ENCODE results near the gene TDRD12.
"Not testable (repeated sequence)": the region's sequence is repeated elsewhere in the genome, so short reads cannot be mapped to it uniquely, and the experiment has no call there.

TDRD12 gene

DNA sequence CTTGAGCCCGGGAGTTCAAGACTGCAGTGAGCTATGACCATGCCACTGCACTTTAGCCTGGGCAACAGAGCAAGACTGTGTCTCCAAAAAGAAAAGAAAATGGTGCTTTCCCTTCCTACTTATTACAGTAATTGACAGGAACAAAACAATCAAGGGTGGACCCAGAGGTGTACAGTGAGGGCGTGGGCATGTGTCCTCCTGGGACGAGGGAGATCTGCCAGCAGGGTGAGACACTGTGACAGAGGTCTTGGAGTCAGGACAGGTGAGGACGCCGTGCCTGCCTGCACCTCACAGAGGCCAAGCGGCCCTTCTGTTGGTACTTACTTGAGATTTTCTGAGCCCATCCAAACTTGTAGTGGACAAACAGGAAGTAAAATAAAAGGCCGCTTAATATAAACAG, 113.3 kb downstream of the TDRD12 start:
- not testable (repeated sequence) for DNase-seq (ENCODE audit: low spot score)

DNA sequence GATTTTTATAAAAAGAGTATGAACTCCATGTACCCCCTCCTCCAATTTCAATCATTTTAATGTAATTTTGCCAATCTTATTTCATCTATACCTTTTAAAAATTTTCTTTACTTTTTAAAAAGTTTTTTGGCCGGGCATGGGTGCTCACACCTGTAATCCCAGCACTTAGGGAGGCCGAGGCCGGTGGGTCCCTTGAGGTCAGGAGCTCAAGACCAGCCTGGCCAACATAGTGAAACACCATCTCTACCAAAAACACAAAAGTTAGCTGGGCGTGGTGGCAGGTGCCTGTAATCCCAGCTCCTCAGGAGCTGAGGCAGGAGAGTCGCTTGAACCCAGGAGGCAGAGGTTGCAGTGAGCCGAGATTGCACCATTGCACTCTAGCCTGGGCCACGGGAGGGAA, 113.8 kb downstream of the TDRD12 start:
- DNase-seq (ENCODE audit: low spot score) = not testable (repeated sequence)

DNA sequence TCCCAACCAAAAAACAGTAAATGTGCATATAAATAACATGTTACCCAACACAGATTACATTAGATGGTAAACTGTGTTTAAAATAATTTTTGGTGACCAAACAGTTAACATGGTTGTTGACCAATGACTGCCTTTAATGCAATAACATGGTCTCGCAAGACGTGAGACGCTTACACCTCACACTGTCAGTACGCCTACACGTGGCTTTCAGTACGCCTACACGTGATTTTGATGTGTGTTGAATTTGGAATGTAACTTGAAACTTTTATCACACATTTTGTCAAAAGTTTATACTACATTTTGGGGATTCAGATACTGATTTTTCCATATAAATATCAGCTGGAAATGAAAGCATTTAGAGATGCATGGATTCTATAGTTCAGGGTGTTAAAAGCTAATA, 118.0 kb downstream of the TDRD12 start:
- no peak for DNase-seq (ENCODE audit: low spot score)

GRCh38 chr19:32842061-32842460, 122.5 kb downstream of the TDRD12 start:
- DNase-seq (ENCODE audit: low spot score) = no peak

- no peak for DNase-seq (ENCODE audit: low spot score)
Observed at GRCh38 chr19:32843716-32844245, 124.2 kb downstream of the TDRD12 start.

DNA sequence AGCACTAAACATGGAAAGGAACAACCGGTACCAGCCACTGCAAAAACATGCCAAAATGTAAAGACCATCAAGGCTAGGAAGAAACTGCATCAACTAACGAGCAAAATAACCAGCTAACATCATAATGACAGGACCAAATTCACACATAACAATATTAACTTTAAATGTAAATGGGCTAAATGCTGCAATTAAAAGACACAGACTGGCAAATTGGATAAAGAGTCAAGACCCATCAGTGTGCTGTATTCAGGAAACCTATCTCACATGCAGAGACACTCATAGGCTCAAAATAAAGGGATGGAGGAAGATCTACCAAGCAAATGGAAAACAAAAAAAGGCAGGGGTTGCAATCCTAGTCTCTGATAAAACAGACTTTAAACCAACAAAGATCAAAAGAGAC, 128.5 kb downstream of the TDRD12 start:
- DNase-seq (ENCODE audit: low spot score) = not testable (repeated sequence)

GRCh38 chr19:32852216-32852615, 132.6 kb downstream of the TDRD12 start:
- DNase-seq (ENCODE audit: low spot score) = no peak

DNA sequence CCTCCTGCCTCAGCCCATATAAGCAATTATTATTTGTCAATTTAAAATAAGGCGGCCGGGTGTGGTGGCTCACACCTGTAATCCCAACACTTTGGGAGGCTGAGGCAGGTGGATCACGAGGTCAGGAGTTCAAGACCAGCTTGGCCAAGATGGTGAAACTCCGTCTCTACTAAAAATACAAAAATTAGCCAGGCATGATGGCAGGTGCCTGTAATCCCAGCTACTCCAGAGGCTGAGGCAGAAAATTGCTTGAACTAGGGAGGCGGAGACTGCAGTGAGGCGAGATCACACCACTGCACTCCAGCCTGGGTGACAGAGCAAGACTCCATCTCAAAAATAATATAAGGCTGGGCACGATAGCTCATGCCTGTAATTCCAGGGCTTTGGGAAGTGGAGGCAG, 137.3 kb downstream of the TDRD12 start:
- DNase-seq (ENCODE audit: low spot score) = not testable (repeated sequence)

GRCh38 chr19:32857584-32857983, 138.0 kb downstream of the TDRD12 start:
- DNase-seq (ENCODE audit: low spot score) = no peak

- no peak for DNase-seq (ENCODE audit: low spot score)
Observed at GRCh38 chr19:32858155-32858554, 138.6 kb downstream of the TDRD12 start.

- no peak for DNase-seq (ENCODE audit: low spot score)
Observed at GRCh38 chr19:32858559-32858958, 139.0 kb downstream of the TDRD12 start.

DNA sequence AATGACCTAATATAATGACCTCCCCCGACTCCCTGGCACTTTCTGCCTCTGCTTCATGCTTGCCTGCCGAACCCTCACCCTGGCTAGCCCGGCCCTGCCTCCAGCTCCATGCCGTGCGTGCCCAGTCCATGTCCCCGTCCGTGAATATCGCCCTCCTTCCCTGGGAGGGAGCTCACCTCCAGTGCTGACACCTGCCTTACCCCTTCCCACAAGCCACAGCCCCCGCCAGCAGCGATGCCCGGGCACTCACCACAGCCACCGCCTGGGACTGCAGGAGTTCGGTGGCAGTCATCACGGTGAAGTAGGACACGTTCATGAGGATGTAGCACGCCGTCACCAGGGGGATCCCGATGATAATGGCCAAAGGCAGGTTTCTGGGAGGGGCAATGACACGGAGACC, 140.0 kb downstream of the TDRD12 start:
- DNase-seq (ENCODE audit: low spot score) = no peak

GRCh38 chr19:32861596-32861995, 142.0 kb downstream of the TDRD12 start:
- no peak for DNase-seq (ENCODE audit: low spot score)

DNA sequence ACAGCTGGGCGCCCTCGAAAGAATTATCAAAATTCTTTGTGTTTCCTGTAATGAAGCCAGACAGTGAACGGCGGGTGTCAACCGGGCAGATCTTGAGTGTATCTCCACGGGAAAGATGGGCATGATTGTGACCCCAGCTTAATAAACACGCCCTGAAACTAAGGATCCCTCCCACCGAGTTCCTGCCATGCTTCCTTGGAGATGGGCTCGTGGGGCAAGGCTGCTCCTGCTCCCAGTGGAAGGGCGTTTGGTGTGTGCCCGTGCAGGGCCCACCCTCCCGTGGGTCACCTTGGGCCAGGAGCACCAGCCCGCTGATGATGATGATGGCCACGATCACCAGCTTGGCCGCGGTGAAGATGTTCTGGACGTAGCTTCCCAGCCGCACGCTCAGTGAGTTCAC, 142.6 kb downstream of the TDRD12 start:
- DNase-seq (ENCODE audit: low spot score) = no peak

- DNase-seq (ENCODE audit: low spot score) = no peak
Observed at GRCh38 chr19:32862741-32863140, 143.2 kb downstream of the TDRD12 start.

GRCh38 chr19:32863301-32863700, 143.7 kb downstream of the TDRD12 start:
- no peak for DNase-seq (ENCODE audit: low spot score)

DNA sequence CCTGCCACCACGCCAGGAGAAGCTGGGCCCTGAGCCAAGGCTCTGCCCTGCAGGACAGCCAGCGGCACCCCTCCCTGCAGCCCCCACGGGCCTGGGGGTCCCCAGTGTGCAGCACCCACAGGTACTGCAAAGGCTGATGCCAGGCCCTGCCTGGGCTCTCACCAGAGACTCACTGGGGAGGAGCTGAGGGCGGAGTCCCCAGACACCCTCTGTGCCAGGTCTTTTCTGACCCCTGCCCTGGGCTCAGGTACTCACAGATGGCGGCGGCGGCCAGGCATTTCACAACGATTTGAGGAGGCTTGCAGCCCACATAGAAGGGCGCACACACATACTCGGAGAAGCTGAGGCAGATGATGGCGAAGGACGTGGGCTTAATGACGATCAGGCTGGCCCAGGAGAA, 144.3 kb downstream of the TDRD12 start:
- no peak for DNase-seq (ENCODE audit: low spot score)

- DNase-seq (ENCODE audit: low spot score) = no peak
Observed at GRCh38 chr19:32864318-32865007, 144.9 kb downstream of the TDRD12 start.

DNA sequence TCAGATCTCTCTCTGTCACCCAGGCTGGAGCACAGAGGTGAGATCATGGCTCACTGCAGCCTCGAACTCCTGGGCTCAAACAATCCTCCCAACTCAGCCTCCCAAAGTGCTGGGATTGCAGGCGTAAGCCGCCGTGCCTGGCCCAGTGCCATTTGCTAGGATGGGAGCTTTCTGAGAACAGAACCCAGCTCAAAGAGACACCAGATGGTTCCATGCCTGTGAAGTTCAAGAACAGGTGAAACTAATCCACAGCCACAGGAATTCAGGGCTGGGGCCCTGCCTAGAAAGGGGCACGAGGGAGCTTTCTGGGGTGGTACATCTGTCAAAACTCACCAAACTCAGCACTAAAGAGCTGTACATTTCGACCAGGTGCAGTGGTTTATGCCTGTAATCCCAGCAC, 145.8 kb downstream of the TDRD12 start:
- no peak for DNase-seq (ENCODE audit: low spot score)

DNA sequence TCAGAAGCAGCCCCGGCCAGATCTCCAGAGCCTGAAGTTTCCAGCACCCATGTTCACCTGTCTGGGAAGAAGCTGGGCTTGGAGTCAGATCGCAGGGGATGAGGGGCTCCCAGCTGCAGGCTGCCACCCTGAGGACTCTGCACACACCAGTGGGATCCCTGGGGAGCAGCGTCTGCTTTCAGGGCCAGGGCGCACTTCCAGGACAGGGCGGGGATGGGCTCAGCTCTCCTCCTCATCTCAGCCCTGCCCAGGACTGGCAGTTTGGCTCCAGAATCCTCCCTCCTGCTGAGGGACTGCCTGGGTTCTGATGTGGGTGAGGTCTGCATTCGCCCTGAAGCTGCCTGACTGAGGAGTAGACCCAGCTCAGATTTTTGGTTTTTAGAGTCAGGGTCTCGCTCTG, 146.5 kb downstream of the TDRD12 start:
- no peak for DNase-seq (ENCODE audit: low spot score)

DNA sequence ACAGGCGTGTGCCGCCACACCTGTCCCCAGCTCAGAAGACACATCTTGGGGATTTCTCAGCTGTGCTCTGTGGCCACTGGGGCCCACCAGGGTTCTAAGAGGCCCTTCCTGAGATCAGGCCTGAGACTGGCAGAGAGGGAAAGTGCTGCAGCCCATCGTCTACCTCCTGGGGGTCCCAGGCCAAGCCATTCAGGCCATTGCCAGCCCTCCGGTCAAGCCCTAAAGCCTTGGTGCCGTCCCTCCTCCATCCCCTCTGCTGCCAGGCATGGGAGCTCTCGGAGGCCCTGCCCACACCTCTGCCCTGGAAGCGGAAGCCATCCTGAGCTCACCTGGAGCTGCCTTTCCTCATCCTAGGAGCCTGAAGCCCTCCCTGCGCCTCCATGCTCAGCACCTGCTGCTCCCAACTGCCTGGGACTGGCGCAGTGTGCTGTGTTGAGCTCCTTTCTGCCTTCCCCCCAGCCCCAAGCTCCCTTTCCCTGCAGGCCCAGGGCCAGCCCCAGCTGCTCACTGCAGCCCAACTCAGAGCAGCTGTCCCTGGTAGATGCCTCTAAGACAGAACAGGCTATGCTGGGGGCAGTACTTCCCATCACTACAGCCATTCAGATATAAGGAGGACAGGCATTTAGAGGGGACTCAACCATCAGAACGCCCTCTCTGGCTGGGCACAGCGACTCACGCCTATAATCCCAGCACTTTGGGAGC, 147.1 kb downstream of the TDRD12 start:
- no peak for DNase-seq (ENCODE audit: low spot score)

- DNase-seq (ENCODE audit: low spot score) = not testable (repeated sequence)
Observed at GRCh38 chr19:32867436-32867835, 147.9 kb downstream of the TDRD12 start.

- DNase-seq (ENCODE audit: low spot score) = no peak
Observed at GRCh38 chr19:32868206-32868950, 148.8 kb downstream of the TDRD12 start.

Data from CD4-positive, alpha-beta T cell treated with Interleukin-2 at 100 ng/mL for 4 hours (primary cell).